Stimulated activated CD4-positive, alpha-beta T cell treated with anti-CD3 and anti-CD28 coated beads, Interleukin-12 subunit alpha, Interleukin-12 subunit beta, amount 100 ng/mL, for 24 hours (primary cell): ENCODE data around the gene KRT79.

Experiments
- DNase-seq, 2 experiments: peaks; one replicate each; pipeline ENCODE4 v3.0.0-alpha.2; 2020; ENCODE audit warnings: low read depth in 2 of 2

KRT79 gene

GRCh38 chr12:52819731-52820510, 14.2 kb downstream of the KRT79 start:
- DNase-seq, result no peak

GRCh38 chr12:52818887-52819420, 15.2 kb downstream of the KRT79 start:
- no peak for DNase-seq

- DNase-seq, result no peak
Observed at GRCh38 chr12:52818388-52818787, 15.7 kb downstream of the KRT79 start.

- DNase-seq, result no peak
Observed at GRCh38 chr12:52817699-52818238, 16.3 kb downstream of the KRT79 start.

- DNase-seq, result no peak
Observed at GRCh38 chr12:52817003-52817698, 17.0 kb downstream of the KRT79 start.

DNA sequence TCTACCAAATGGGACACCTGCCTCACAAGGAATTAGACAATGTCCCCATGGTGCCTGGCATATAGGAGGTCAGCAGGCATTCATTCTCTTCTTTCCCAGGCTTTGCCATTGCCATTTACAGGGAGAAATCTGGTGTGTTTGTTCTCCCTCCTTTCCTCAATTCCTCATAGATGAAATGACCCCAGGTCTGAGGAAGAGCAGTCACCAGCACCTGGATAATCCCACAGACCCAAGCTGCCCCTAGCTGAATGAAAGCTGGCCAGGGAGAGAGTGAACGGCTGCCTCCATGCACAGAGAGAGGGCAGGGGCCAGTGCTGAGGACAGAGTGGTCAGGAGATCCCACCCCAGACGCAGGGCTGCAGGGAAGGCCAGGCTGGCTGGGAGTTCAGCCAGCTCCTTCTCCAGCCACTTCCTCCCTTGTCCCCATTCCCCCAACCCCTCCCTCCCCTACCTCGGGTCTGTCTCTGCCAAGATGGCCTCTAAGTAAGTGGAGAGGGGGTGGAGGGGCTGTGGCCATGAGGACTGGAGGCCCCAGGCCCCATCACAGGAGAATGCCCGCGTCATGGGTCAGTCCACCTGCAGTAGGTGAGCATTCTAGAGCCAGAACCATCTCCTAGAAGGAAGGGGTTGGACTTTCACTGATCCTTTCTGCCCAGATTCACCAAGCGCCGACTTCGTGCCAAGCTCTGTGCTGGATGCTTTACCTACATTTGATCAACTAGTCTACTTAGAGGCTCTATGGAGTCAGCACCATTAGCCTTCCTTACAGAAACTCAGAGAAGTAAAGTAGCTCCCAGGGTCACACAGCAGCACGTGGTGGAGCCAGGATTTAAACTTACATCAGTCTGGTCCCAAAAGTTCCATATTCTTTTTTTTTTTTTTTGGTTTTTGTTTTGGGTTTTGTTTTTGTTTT, 18.2 kb downstream of the KRT79 start:
- DNase-seq, result no peak

- no peak for DNase-seq
Observed at GRCh38 chr12:52815161-52815560, 18.9 kb downstream of the KRT79 start.

- no peak for DNase-seq
Observed at GRCh38 chr12:52814710-52815155, 19.4 kb downstream of the KRT79 start.

- DNase-seq, result no peak
Observed at GRCh38 chr12:52813885-52814709, 20.0 kb downstream of the KRT79 start, which contains the start of gene KRT4. Gene KRT4, minus strand, starts transcription at chr12:52814116. Its CDS starts 58 bp downstream, at chr12:52814058.

DNA sequence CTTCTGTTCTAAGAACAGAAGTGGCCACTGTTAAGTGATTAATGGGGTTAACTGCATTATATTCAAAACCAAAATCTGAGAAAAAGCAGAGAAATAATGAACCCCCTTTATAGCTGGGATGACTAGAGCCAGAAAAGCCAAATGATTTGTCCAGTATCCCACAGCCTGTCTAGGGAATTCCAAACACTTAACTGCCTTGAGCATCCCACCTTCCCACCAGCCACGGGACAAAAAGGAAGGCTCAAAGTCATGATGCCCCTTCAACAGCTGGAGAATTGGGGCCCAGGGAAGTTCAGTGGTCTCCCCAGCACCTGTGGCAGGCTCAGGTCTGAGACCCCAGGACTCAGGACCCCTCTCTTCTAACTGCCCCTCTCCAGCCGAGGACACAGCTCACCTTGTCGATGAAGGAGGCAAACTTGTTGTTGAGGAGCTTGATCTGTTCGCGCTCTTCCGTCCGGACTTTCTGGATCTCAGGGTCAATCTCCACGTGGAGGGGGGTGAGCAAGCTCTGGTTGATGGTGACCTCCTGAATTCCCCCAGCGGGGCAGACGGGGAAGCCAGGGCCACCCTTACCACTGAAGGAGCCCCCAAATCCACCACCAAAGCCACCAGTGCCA, 20.8 kb downstream of the KRT79 start:
- no peak for DNase-seq

DNA sequence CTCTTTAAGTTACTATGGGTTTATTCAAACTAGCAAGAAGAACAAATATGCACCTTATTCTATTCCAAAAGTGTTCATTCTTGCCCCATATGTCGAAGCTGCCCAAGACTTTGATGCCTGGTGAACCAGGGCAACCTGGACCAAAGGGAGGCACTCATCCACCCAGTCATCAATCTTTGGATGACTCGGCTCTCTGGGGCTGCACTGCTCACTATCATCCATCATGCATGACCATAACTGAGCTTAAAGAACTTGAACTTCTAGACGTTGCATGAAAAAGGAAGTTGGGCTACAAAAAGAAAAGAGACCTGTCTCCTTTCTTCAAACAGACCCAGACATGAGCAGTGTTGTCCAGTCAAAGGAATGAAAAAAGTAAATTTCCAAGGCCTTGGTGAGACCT, 21.4 kb downstream of the KRT79 start:
- DNase-seq, result no peak

GRCh38 chr12:52812073-52812400, 22.1 kb downstream of the KRT79 start:
- no peak for DNase-seq

DNA sequence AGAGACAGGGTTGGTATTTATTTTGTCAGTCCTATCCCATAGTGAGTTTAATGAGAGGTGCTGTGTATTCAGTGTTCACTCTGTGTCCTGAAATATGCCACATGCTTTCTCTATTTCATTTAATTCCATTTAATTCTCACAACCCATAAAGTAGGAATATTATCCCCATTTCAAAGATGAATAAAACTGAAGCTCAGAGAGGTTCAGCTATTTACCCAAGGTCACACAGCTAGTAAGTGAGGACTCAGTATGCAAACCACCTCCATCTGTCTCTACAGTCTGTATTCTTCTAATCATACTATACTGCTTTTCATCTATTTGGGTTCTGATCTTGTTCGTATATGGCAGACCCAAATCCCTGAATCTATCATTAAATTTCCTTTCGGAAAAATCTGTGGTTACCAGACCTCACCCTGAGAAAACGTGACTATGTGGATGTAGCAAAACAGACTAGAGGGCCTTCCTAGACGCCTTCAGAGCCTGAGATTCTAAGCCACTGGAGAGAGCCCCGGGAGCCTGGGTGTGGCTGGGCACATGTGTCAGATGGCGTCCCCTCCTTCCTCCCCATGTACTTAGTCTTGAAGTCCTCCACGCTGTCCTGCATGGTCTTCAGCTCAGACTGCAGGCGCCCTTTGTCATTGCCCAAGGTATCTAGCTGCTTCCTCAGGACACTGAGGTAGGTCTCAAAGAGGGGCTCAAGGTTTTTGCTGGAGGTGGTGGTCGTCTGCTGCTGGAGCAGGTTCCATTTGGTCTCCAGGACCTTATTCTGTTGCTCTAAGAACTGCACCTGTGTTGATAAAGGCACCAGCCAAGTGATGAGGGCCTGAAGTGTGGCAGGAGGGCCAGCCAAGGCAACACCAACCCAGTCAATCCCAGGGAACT, 22.7 kb downstream of the KRT79 start:
- DNase-seq, result no peak

DNA sequence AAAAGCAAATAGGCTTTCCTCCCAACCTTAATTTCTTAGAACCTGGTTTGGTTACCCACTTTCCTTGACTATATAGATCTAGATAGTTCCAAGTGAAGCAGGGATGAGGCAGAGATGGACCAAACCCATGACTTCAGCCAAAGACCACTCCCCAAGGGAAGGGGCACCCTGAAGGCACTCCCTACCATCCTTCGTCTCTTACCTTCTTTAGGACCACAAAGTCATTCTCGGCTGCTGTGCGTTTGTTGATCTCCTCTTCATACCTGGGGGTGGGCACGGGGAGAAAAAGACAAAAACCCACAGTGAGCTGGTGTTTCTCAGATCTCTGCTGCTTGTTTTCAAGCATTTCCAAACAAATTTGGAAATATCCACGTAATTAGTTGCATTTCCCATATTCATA, 23.6 kb downstream of the KRT79 start:
- no peak for DNase-seq

DNA sequence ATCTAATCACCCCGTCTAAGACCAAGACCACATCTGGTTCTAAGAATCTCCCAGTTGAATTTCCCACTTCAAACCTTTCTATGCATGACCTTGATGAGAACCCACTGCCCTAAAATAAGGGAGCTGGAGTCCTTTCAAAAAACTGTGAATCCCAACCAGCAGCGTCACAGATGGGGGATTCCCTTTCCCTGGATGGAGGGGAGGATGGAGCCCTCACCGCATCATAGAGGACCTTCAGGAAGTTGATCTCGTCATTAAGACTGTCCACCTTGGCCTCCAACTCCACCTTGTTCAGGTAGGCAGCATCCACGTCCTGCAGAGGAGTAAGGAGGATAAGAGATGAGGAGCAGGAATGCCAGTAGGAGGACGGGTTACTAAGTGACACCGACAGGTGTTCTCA, 24.9 kb downstream of the KRT79 start:
- no peak for DNase-seq

GRCh38 chr12:52808573-52809160, 25.4 kb downstream of the KRT79 start:
- DNase-seq, result no peak

GRCh38 chr12:52807544-52808470, 26.3 kb downstream of the KRT79 start:
- no peak for DNase-seq
